OCI-LY1 (cell line): Measurements from ENCODE around the gene RCOR3.

ENCODE experiments used
- H2AFZ ChIP-seq: fragments of 200-600 bp; sonication (generic), shearing (Covaris generic); 2 replicates; pipeline ENCODE4 v1.6.0; 2014; ENCODE audit warnings: antibody characterized with exemption, mild to moderate bottlenecking, low read length
- H3F3A ChIP-seq: fragments of 200-600 bp; sonication (generic), shearing (Covaris generic); 2 replicates; pipeline ENCODE4 v1.6.0; 2014; ENCODE audit warnings: mild to moderate bottlenecking, antibody characterized with exemption, low read length, moderate library complexity; ENCODE audit not compliant: insufficient read depth
- H3K27ac ChIP-seq: fragments of 200-600 bp; sonication (generic); 2 replicates; pipeline ENCODE4 v1.5.1; 2014; ENCODE audit warnings: low read length, mixed run types, mild to moderate bottlenecking, low read depth; ENCODE audit not compliant: poor library complexity, severe bottlenecking
- H3K27me3 ChIP-seq: fragments of 200-600 bp; sonication (generic); 2 replicates; pipeline ENCODE4 v1.6.0; 2014; ENCODE audit warnings: antibody characterized with exemption, mild to moderate bottlenecking, low read length, moderate library complexity; ENCODE audit not compliant: insufficient read depth
- H3K36me3 ChIP-seq: fragments of 200-600 bp; sonication (generic); 2 replicates; pipeline ENCODE4 v1.6.1; 2014; ENCODE audit warnings: mild to moderate bottlenecking, antibody characterized with exemption, low read length, moderate library complexity, mixed read lengths; ENCODE audit not compliant: insufficient read depth
- H3K4me1 ChIP-seq: fragments of 200-600 bp; sonication (generic); 2 replicates; pipeline ENCODE4 v1.5.1; 2014; ENCODE audit warnings: mild to moderate bottlenecking, low read length, moderate library complexity; ENCODE audit not compliant: insufficient read depth, severe bottlenecking
- H3K4me2 ChIP-seq: fragments of 200-600 bp; sonication (generic), shearing (Covaris generic); 2 replicates; pipeline ENCODE4 v1.6.1; 2014; ENCODE audit warnings: low read length
- H3K4me3 ChIP-seq: fragments of 200-600 bp; sonication (generic); 2 replicates; pipeline ENCODE4 v1.5.1; 2014; ENCODE audit warnings: low read length, low read depth, mild to moderate bottlenecking, mixed read lengths; ENCODE audit not compliant: poor library complexity, severe bottlenecking
- H3K79me2 ChIP-seq: fragments of 200-600 bp; shearing (Covaris generic); 2 replicates; pipeline ENCODE4 v1.6.1; 2016; ENCODE audit warnings: mixed run types, low read length, mixed read lengths; ENCODE audit not compliant: insufficient read depth
- H3K9ac ChIP-seq: fragments of 200-600 bp; sonication (generic), shearing (Covaris generic); 2 replicates; pipeline ENCODE4 v1.6.1; 2014; ENCODE audit warnings: mild to moderate bottlenecking, low read length, mixed read lengths
- H3K9me2 ChIP-seq: fragments of 200-600 bp; sonication (generic), shearing (Covaris generic); 2 replicates; pipeline ENCODE4 v1.6.1; 2014; ENCODE audit warnings: low read depth, mild to moderate bottlenecking, low read length, mixed read lengths
- H3K9me3 ChIP-seq: fragments of 200-600 bp; shearing (Covaris generic); 2 replicates; pipeline ENCODE4 v1.6.1; 2014; ENCODE audit warnings: low read length, mixed read lengths
- H4K20me1 ChIP-seq: fragments of 200-600 bp; sonication (generic), shearing (Covaris generic); 2 replicates; pipeline ENCODE4 v1.6.0; 2016; ENCODE audit warnings: mild to moderate bottlenecking, low read length; ENCODE audit not compliant: insufficient read depth
- CTCF ChIP-seq: fragments of 200-600 bp; sonication (generic), shearing (Covaris generic); IDR thresholded peaks from 2 replicates; pipeline ENCODE4 v1.5.1; 2017; ENCODE audit warnings: mild to moderate bottlenecking, antibody characterized with exemption, low read length, moderate library complexity, mixed read lengths
- EZH2 ChIP-seq: fragments of 200-600 bp; sonication (generic), shearing (Covaris generic); IDR thresholded peaks from 2 replicates; pipeline ENCODE4 v1.8.0; 2017; ENCODE audit warnings: borderline replicate concordance, mixed run types, mild to moderate bottlenecking, antibody characterized with exemption, low read length, moderate library complexity, mixed read lengths

RCOR3 gene

DNA sequence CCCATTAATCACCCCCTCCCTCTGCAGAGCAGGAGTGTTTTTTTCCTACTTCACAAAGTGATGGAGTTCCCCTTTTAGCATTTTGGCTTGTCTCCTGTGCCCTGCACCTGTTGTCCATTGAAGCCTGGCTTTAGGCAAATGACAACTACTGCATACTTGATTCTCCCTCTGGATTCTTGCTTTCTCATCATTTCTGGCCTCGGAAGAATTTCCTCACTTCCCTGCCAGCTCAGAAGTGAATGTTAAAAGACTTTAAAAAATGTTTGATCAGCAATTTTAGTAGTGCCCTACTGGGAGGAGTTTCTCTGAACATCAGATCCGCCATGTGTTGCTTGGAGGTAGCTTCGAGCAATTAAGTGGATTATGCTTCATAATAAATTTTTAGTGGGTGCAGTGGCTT is 28.1 kb downstream of the RCOR3 start:
- Histone ChIP-seq H3K27ac (no peak overlapping the region), H3K36me3 (peaks cover 67% of the 10 kb centered on the region), H3K4me2 (no peak overlapping the region), H4K20me1 (no peaks in the 10 kb centered on the region), H3K9ac (no peak overlapping the region), H3K27me3 (no peaks in the 10 kb centered on the region), H3K4me3 (no peak overlapping the region), H3K9me2 (no peaks in the 10 kb centered on the region), H3K79me2 (no peaks in the 10 kb centered on the region), H3K4me1 (no peaks in the 10 kb centered on the region), H2AFZ (no peak overlapping the region), H3K9me3 (no peaks in the 10 kb centered on the region), H3F3A (no peaks in the 10 kb centered on the region)
- TF ChIP-seq EZH2 (no peak), CTCF (no peak)

DNA sequence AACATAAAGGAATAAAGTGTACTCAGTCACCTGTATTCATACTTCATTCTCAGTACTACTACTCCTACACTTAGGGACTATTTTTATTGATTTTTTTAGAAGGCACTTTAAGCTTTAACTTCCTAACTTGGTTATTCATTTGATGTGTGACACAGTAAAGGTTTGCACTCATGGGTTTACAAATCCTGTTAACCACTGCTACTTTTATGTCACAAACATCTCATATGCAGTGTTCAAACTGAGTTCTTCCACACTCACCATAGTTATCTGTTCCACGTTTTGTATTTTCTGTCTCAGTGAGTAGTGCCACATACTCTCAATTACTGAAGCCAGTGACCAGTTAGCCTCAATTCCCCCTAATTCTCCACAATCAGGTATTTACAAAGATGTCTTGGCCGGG is 33.2 kb downstream of the RCOR3 start:
- TF ChIP-seq CTCF (no peak), EZH2 (no peak)
- Histone ChIP-seq H3K4me3 (no peak overlapping the region), H4K20me1 (no peaks in the 10 kb centered on the region), H3K27ac (no peak overlapping the region), H3K9me3 (no peaks in the 10 kb centered on the region), H3K4me1 (no peaks in the 10 kb centered on the region), H3K79me2 (no peaks in the 10 kb centered on the region), H3K9ac (no peak overlapping the region), H3K9me2 (no peaks in the 10 kb centered on the region), H2AFZ (no peak overlapping the region), H3F3A (no peaks in the 10 kb centered on the region), H3K36me3 (peaks cover 73% of the 10 kb centered on the region), H3K27me3 (no peaks in the 10 kb centered on the region), H3K4me2 (no peak overlapping the region)

- no peaks in the 10 kb centered on the region for H3K4me1 ChIP-seq
- peaks cover 67% of the 10 kb centered on the region for H3K36me3 ChIP-seq
- H3K79me2 ChIP-seq: no peaks in the 10 kb centered on the region
- no peaks in the 10 kb centered on the region for H4K20me1 ChIP-seq
- no peak overlapping the region for H3K9ac ChIP-seq
- H2AFZ ChIP-seq: no peak overlapping the region
- H3K27me3 ChIP-seq: no peaks in the 10 kb centered on the region
- H3F3A ChIP-seq: no peaks in the 10 kb centered on the region
- H3K4me3 ChIP-seq: no peak overlapping the region
- H3K9me2 ChIP-seq: no peaks in the 10 kb centered on the region
- no peak overlapping the region for H3K27ac ChIP-seq
- no peak overlapping the region for H3K4me2 ChIP-seq
- no peaks in the 10 kb centered on the region for H3K9me3 ChIP-seq
- TF ChIP-seq CTCF (no peak), EZH2 (no peak)
Observed at GRCh38 chr1:211296396-211296795, 37.2 kb downstream of the RCOR3 start.
